ENCODE data around the gene SLC35E4. TPM values are rescaled to one million over a fixed set of nuclear protein-coding genes. Genes with fewer than 3 reads are reported as not detected.
A peak's percentile ranks its signal among the peaks of the same experiment; 100 is the strongest.

SLC35E4 gene
- total and polyA plus RNA-seq, 7 experiments from 2014 or later: 0.85 to 5.2 (median 2.3) TPM

DNA sequence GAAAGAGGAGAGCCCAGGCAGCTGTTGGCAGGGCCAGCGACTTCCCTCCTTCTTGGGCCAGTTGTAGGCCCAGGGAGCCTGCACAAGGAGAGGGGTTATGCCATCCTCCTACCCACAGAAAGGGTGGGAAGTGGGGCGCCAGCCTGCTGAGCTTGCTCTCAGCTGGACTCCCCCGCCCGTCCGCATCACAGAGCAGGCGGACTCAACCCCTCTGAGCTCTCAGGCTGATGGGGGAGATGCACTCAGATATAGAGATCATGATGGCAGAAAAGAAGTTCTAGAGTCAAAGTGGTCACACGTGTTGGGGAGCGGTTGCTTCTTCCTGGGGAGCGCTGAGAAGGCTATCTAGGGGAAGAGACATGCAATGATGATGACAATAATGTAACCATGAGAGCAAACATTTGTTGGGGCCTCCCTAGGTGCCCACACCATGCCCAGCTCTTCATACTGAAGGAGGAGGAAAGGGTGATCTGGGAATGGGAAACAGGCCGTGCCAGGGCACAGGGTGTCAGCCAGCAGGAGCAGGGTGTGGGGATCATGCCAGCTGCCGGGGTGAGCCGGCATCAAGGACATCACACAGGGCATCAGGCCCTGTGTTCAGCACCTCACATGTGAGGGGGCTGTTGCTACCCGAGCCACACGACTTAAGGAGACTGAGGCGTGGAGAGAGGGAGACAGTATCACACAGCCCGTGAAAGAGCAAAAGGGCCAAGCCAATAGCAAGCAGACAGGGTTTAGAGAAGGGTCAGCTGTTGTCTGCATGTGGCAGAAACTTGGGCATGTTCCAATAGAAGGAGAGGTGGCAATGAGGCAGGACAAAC, 7.7 kb downstream of the SLC35E4 start:
- H3K4me3 ChIP-seq (ENCODE audit: low read length): no peak overlapping the region
- Mint-ChIP-seq H3K27ac (peak overlapping the region in 4 of 9 donors; percentile 21 to 44 (median 33)), H3K4me3 (peak overlapping the region in 1 of 10 donors; percentile 1), H3K27me3 (no peaks in the 10 kb centered on the region), H3K4me1 (peaks cover 0 to 21% (median 0%) of the 10 kb centered on the region in 7 donors), H3K9me3 (peaks cover 0 to 4% (median 0%) of the 10 kb centered on the region in 11 donors), H3K36me3 (peaks cover 0 to 6% (median 4%) of the 10 kb centered on the region in 5 donors)
- no peak for ATAC-seq
- H3K9me3 ChIP-seq (ENCODE audit: control insufficient read depth in 2 of 3, low read length in 3 of 3): no peaks in the 10 kb centered on the region
- no peak for DNase-seq
- ChIA-PET POLR2A (interaction anchor here (0.6 kb wide), 1 partner anchor 102 kb away, joined by 4 read pairs; no protein-coding TSS in a partner anchor), CTCF (no interaction called here)
- no peaks in the 10 kb centered on the region for H3K36me3 ChIP-seq (ENCODE audit: control insufficient read depth in 2 of 3, insufficient read depth in 3 of 3, low read length in 3 of 3)
- H3K27me3 ChIP-seq (ENCODE audit: control insufficient read depth in 2 of 2, insufficient read depth in 2 of 2, low read length in 2 of 2): no peaks in the 10 kb centered on the region
- intact Hi-C loops (cut with micrococcal nuclease): no loop called here
- H3K27ac ChIP-seq (ENCODE audit: low read depth, low read length): no peak overlapping the region
- H3K4me1 ChIP-seq (ENCODE audit: control insufficient read depth in 2 of 2, insufficient read depth in 2 of 2, low read length in 2 of 2): no peaks in the 10 kb centered on the region

DNA sequence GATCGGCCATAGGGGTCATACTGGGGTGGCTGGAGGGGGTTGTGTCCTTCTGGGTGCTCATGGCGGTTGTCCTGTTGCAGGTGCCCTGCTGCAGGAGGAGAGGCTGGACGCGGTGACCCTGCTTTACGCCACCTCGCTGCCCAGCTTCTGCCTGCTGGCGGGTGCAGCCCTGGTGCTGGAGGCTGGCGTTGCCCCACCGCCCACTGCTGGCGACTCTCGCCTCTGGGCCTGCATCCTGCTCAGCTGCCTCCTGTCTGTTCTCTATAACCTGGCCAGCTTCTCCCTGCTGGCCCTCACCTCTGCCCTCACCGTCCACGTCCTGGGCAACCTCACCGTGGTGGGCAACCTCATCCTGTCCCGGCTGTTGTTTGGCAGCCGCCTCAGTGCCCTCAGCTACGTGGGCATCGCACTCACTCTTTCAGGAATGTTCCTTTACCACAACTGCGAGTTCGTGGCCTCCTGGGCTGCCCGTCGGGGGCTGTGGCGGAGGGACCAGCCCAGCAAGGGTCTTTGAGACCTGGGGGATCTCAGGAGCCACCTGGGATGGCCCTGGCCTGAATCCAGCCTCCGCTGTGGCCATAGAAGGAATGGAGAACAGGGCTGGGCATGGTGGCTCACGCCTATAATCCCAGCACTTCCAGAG, 11.1 kb downstream of the SLC35E4 start:
- DNase-seq: no peak
- Mint-ChIP-seq H3K4me3 (no peak overlapping the region), H3K27ac (peak overlapping the region in 1 of 9 donors; percentile 59), H3K4me1 (peaks cover 0 to 38% (median 0%) of the 10 kb centered on the region in 7 donors), H3K27me3 (no peaks in the 10 kb centered on the region), H3K9me3 (no peaks in the 10 kb centered on the region), H3K36me3 (peaks cover 0 to 4% (median 0%) of the 10 kb centered on the region in 5 donors)
- no peaks in the 10 kb centered on the region for H3K27me3 ChIP-seq (ENCODE audit: control insufficient read depth in 2 of 2, insufficient read depth in 2 of 2, low read length in 2 of 2)
- ChIA-PET POLR2A (no interaction called here), CTCF (no interaction called here)
- H3K36me3 ChIP-seq (ENCODE audit: control insufficient read depth in 2 of 3, insufficient read depth in 3 of 3, low read length in 3 of 3): no peaks in the 10 kb centered on the region
- no peak overlapping the region for H3K27ac ChIP-seq (ENCODE audit: low read depth, low read length)
- H3K4me1 ChIP-seq (ENCODE audit: control insufficient read depth in 2 of 2, insufficient read depth in 2 of 2, low read length in 2 of 2): no peaks in the 10 kb centered on the region
- ATAC-seq: no peak
- intact Hi-C loops (cut with micrococcal nuclease): no loop called here
- no peak overlapping the region for H3K4me3 ChIP-seq (ENCODE audit: low read length)
- H3K9me3 ChIP-seq (ENCODE audit: control insufficient read depth in 2 of 3, low read length in 3 of 3): no peaks in the 10 kb centered on the region

DNA sequence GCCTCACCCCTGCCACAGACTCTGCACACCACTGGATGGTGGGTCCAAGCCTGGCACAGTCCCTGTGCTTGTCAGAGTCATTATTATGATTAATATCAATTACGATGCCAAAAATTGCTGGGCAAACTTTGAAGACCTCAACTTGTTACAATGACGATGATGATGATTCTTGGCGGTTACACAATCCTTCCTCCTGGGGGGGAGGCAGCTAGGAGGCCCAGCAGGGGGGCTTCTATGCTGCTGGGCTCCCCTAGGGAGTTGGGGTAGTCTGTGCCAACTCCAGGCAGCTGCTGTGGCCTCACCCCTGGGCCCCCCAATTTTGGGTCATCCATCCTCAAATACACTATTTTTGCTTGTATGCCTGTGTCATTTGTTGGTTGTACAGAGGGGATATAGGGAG, 12.0 kb downstream of the SLC35E4 start:
- Mint-ChIP-seq H3K36me3 (peaks cover 0 to 6% (median under 1%) of the 10 kb centered on the region in 5 donors), H3K27me3 (no peaks in the 10 kb centered on the region), H3K9me3 (no peaks in the 10 kb centered on the region), H3K4me3 (no peak overlapping the region), H3K4me1 (peaks cover 0 to 47% (median 0%) of the 10 kb centered on the region in 7 donors), H3K27ac (no peak overlapping the region)
- intact Hi-C loops (cut with micrococcal nuclease): no loop called here
- ChIA-PET POLR2A (no interaction called here), CTCF (interaction anchor here (0.6 kb wide), 1 partner anchor 9 kb away, joined by 6 read pairs; no protein-coding TSS in a partner anchor)
- DNase-seq (no peak), ATAC-seq (no peak)
- no peaks in the 10 kb centered on the region for H3K27me3 ChIP-seq (ENCODE audit: control insufficient read depth in 2 of 2, insufficient read depth in 2 of 2, low read length in 2 of 2)
- H3K36me3 ChIP-seq (ENCODE audit: control insufficient read depth in 2 of 3, insufficient read depth in 3 of 3, low read length in 3 of 3): no peaks in the 10 kb centered on the region
- no peaks in the 10 kb centered on the region for H3K4me1 ChIP-seq (ENCODE audit: control insufficient read depth in 2 of 2, insufficient read depth in 2 of 2, low read length in 2 of 2)
- H3K27ac ChIP-seq (ENCODE audit: low read depth, low read length): no peak overlapping the region
- H3K9me3 ChIP-seq (ENCODE audit: control insufficient read depth in 2 of 3, low read length in 3 of 3): no peaks in the 10 kb centered on the region
- H3K4me3 ChIP-seq (ENCODE audit: low read length): no peak overlapping the region

DNA sequence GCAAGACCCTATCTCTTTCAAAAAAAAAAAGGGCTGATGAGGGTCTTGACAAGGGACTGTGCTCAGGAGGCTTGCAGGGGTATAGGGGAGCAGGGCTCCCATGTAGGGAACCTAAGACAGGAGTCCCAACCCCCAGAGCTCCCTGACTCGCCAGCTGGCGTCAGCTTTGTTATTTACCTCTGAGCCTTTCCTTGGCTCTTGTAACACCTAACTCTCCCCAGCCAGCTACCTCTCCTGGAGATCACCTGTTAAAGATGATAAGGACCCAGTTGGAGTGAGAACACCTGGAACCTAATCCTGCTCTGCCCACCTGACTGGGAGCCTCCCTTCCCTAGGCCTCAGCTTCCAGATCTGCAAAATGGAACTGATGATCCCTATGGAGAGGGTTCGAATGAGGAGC, 13.2 kb downstream of the SLC35E4 start:
- Mint-ChIP-seq H3K27me3 (no peaks in the 10 kb centered on the region), H3K4me3 (peak overlapping the region in 1 of 10 donors; percentile 21), H3K27ac (peak overlapping the region in 1 of 9 donors; percentile 87), H3K4me1 (peaks cover 0 to 41% (median 0%) of the 10 kb centered on the region in 7 donors), H3K9me3 (no peaks in the 10 kb centered on the region), H3K36me3 (peaks cover 0 to 6% (median 3%) of the 10 kb centered on the region in 5 donors)
- H3K4me3 ChIP-seq (ENCODE audit: low read length): no peak overlapping the region
- ChIA-PET CTCF (no interaction called here), POLR2A (interaction anchor here (0.6 kb wide), 1 partner anchor 14 kb away, joined by 4 read pairs; no protein-coding TSS in a partner anchor)
- no peak for DNase-seq
- H3K4me1 ChIP-seq (ENCODE audit: control insufficient read depth in 2 of 2, insufficient read depth in 2 of 2, low read length in 2 of 2): no peaks in the 10 kb centered on the region
- no peak for ATAC-seq
- no peaks in the 10 kb centered on the region for H3K36me3 ChIP-seq (ENCODE audit: control insufficient read depth in 2 of 3, insufficient read depth in 3 of 3, low read length in 3 of 3)
- intact Hi-C loops (cut with micrococcal nuclease): loop anchor here (1.0 to 2.0 kb wide), 3 partner anchors 14 to 18 kb away; partner anchors contain the start of genes DUSP18 (in 1 of the 2) and SLC35E4 (in 1 of the 2)
- no peaks in the 10 kb centered on the region for H3K27me3 ChIP-seq (ENCODE audit: control insufficient read depth in 2 of 2, insufficient read depth in 2 of 2, low read length in 2 of 2)
- H3K27ac ChIP-seq (ENCODE audit: low read depth, low read length): no peak overlapping the region
- H3K9me3 ChIP-seq (ENCODE audit: control insufficient read depth in 2 of 3, low read length in 3 of 3): no peaks in the 10 kb centered on the region

GRCh38 chr22:30649430-30650007, 13.9 kb downstream of the SLC35E4 start:
- POLR2A ChIA-PET: no interaction called here

DNA sequence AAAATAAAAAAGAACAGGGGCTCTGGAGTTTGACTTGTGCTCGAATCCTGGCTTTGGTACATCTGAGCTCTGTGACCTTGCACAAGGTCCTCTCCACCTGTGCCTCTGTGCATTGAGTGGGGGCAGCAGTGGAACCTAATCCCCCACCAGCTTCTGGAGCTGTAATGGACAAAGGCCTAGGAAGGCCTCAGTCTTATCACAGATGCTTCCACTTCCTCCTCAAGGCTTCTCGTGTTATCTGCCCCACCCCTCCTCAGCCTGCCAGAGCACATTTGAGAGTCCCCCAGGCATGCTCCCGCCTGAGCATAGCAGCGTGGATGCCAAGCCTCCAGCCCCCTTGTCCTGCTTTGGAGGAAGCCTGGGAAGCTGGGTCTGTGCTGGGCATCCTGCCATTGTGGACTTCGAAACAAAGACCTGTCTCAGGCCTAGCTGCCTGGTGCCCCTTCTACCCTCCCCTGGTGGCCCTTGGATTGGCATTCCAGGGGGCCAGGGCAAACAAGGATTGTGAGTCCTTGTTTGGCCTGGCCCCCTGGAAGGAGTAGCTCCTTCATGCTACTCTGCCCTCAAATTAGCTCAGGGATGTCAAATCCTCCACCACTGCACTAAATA, 15.0 kb downstream of the SLC35E4 start:
- POLR2A ChIA-PET: no interaction called here

More at GRCh38 chr22:30649430-30650007, 13.9 kb downstream of the SLC35E4 start:
- CTCF ChIA-PET: no interaction called here
- Histone ChIP-seq H3K27ac (ENCODE audit: low read depth, low read length) (no peak overlapping the region), H3K4me3 (ENCODE audit: low read length) (no peak overlapping the region), H3K27me3 (ENCODE audit: control insufficient read depth in 2 of 2, insufficient read depth in 2 of 2, low read length in 2 of 2) (no peaks in the 10 kb centered on the region), H3K4me1 (ENCODE audit: control insufficient read depth in 2 of 2, insufficient read depth in 2 of 2, low read length in 2 of 2) (no peaks in the 10 kb centered on the region), H3K9me3 (ENCODE audit: control insufficient read depth in 2 of 3, low read length in 3 of 3) (no peaks in the 10 kb centered on the region), H3K36me3 (ENCODE audit: control insufficient read depth in 2 of 3, insufficient read depth in 3 of 3, low read length in 3 of 3) (no peaks in the 10 kb centered on the region)
- intact Hi-C loops (cut with micrococcal nuclease): loop anchor here (1.0 to 2.0 kb wide), 3 partner anchors 15 to 18 kb away; partner anchors contain the start of genes DUSP18 (in 1 of the 2) and SLC35E4 (in 1 of the 2)
- peaks cover 0 to 34% (median 0%) of the 10 kb centered on the region in 7 donors for H3K4me1 Mint-ChIP-seq
- peak overlapping the region in 1 of 9 donors; percentile 87 for H3K27ac Mint-ChIP-seq
- H3K36me3 Mint-ChIP-seq: peaks cover 0 to 7% (median 5%) of the 10 kb centered on the region in 5 donors
- no peaks in the 10 kb centered on the region for H3K27me3 Mint-ChIP-seq
- peak in 2 of 9 donors; percentile 16 to 88 for DNase-seq
- H3K9me3 Mint-ChIP-seq: no peaks in the 10 kb centered on the region
- H3K4me3 Mint-ChIP-seq: peak overlapping the region in 1 of 10 donors; percentile 23
- peak; percentile 95 for ATAC-seq

More for the DNA sequence above, 15.0 kb downstream of the SLC35E4 start:
- Histone ChIP-seq H3K9me3 (ENCODE audit: control insufficient read depth in 2 of 3, low read length in 3 of 3) (no peaks in the 10 kb centered on the region), H3K27me3 (ENCODE audit: control insufficient read depth in 2 of 2, insufficient read depth in 2 of 2, low read length in 2 of 2) (no peaks in the 10 kb centered on the region), H3K4me1 (ENCODE audit: control insufficient read depth in 2 of 2, insufficient read depth in 2 of 2, low read length in 2 of 2) (no peaks in the 10 kb centered on the region), H3K36me3 (ENCODE audit: control insufficient read depth in 2 of 3, insufficient read depth in 3 of 3, low read length in 3 of 3) (no peaks in the 10 kb centered on the region), H3K4me3 (ENCODE audit: low read length) (no peak overlapping the region), H3K27ac (ENCODE audit: low read depth, low read length) (no peak overlapping the region)
- peaks cover 0 to 31% (median 0%) of the 10 kb centered on the region in 7 donors for H3K4me1 Mint-ChIP-seq
- H3K36me3 Mint-ChIP-seq: peaks cover 0 to 10% (median 8%) of the 10 kb centered on the region in 5 donors
- H3K27ac Mint-ChIP-seq: peak overlapping the region in 1 of 9 donors; percentile 33
- ATAC-seq (no peak), DNase-seq (no peak)
- CTCF ChIA-PET: interaction anchor here (0.6 to 0.9 kb wide), 2 partner anchors 15 to 229 kb away, joined by 3 read pairs; partner anchors contain the start of gene SLC35E4
- intact Hi-C loops (cut with micrococcal nuclease): no loop called here
- H3K27me3 Mint-ChIP-seq: no peaks in the 10 kb centered on the region
- no peaks in the 10 kb centered on the region for H3K9me3 Mint-ChIP-seq
- no peak overlapping the region for H3K4me3 Mint-ChIP-seq
